H9 (cell line): Measurements from ENCODE around the gene MATN1. TPM values are rescaled to one million over a fixed set of nuclear protein-coding genes. Genes with fewer than 3 reads are reported as not detected.

ENCODE experiments used
- DNase-seq: peaks from one replicate; pipeline ENCODE4 v3.0.0-alpha.2; 2017
- H2AFZ ChIP-seq: one replicate; pipeline ENCODE4 v1.6.1; 2013; ENCODE audit warnings: mild to moderate bottlenecking, low read length, control low read depth, moderate library complexity
- H2AK5ac ChIP-seq: 2 replicates; pipeline ENCODE4 v1.6.1; 2013; ENCODE audit warnings: low read length, control low read depth, mixed read lengths; ENCODE audit not compliant: insufficient read length
- H2BK120ac ChIP-seq: one replicate; pipeline ENCODE4 v1.6.1; 2013; ENCODE audit warnings: low read depth, mild to moderate bottlenecking, low read length, control low read depth, inconsistent platforms; ENCODE audit not compliant: poor library complexity, severe bottlenecking
- H2BK12ac ChIP-seq: 2 replicates; pipeline ENCODE4 v1.6.1; 2013; ENCODE audit warnings: low read length, control low read depth, mixed read lengths, low read depth; ENCODE audit not compliant: insufficient read length
- H2BK15ac ChIP-seq: 2 replicates; pipeline ENCODE4 v1.6.1; 2013; ENCODE audit warnings: low read depth, low read length, control low read depth
- H2BK20ac ChIP-seq: one replicate; pipeline ENCODE4 v1.6.1; 2013; ENCODE audit warnings: low read depth, mild to moderate bottlenecking, low read length, control low read depth, inconsistent platforms; ENCODE audit not compliant: poor library complexity, severe bottlenecking
- H2BK5ac ChIP-seq: 2 replicates; pipeline ENCODE4 v1.6.1; 2013; ENCODE audit warnings: low read length, control low read depth, mixed read lengths; ENCODE audit not compliant: insufficient read length
- H3K14ac ChIP-seq: 2 replicates; pipeline ENCODE4 v1.6.1; 2013; ENCODE audit warnings: low read length, control low read depth; ENCODE audit not compliant: insufficient read depth
- H3K18ac ChIP-seq: 2 replicates; pipeline ENCODE4 v1.6.1; 2013; ENCODE audit warnings: low read depth, mild to moderate bottlenecking, mixed read lengths, low read length, control low read depth; ENCODE audit not compliant: insufficient read length
- H3K23ac ChIP-seq: 2 replicates; pipeline ENCODE4 v1.6.1; 2013; ENCODE audit warnings: low read length, control low read depth, mixed read lengths, low read depth; ENCODE audit not compliant: insufficient read length
- H3K23me2 ChIP-seq: 2 replicates; pipeline ENCODE4 v1.6.1; 2013; ENCODE audit warnings: low read depth, mild to moderate bottlenecking, mixed read lengths, low read length, control low read depth; ENCODE audit not compliant: insufficient read length, poor library complexity, severe bottlenecking
- H3K27ac ChIP-seq: 2 replicates; pipeline ENCODE4 v1.5.1; 2013; ENCODE audit warnings: low read length, control low read depth, mixed read lengths, low read depth; ENCODE audit not compliant: insufficient read length
- H3K27me3 ChIP-seq: 2 replicates; pipeline ENCODE4 v1.6.1; 2013; ENCODE audit warnings: low read length, control low read depth, inconsistent platforms; ENCODE audit not compliant: insufficient read depth
- H3K4ac ChIP-seq: 2 replicates; pipeline ENCODE4 v1.6.1; 2013; ENCODE audit warnings: low read depth, mild to moderate bottlenecking, control low read depth, inconsistent platforms, low read length, moderate library complexity
- H3K4me1 ChIP-seq: 2 replicates; pipeline ENCODE4 v1.6.1; 2013; ENCODE audit warnings: low read length, control low read depth, inconsistent platforms; ENCODE audit not compliant: insufficient read depth
- H3K4me2 ChIP-seq: 2 replicates; pipeline ENCODE4 v1.6.1; 2013; ENCODE audit warnings: low read length, control low read depth, mixed read lengths; ENCODE audit not compliant: insufficient read length, insufficient read depth
- H3K56ac ChIP-seq: 2 replicates; pipeline ENCODE4 v1.6.1; 2013; ENCODE audit warnings: low read depth, mild to moderate bottlenecking, mixed read lengths, low read length, control low read depth; ENCODE audit not compliant: insufficient read length
- H3K79me1 ChIP-seq: 2 replicates; pipeline ENCODE4 v1.6.1; 2013; ENCODE audit warnings: low read depth, mild to moderate bottlenecking, moderate library complexity, low read length, control low read depth, inconsistent platforms; ENCODE audit not compliant: insufficient read depth, poor library complexity, severe bottlenecking
- H3K79me2 ChIP-seq: 2 replicates; pipeline ENCODE4 v1.6.1; 2013; ENCODE audit warnings: low read length, control low read depth, inconsistent platforms; ENCODE audit not compliant: insufficient read depth
- H3K9ac ChIP-seq: 2 replicates; pipeline ENCODE4 v1.6.1; 2013; ENCODE audit warnings: low read length, control low read depth, mixed read lengths; ENCODE audit not compliant: insufficient read length; ENCODE audit errors: extremely low read depth
- H3K9me3 ChIP-seq: one replicate; pipeline ENCODE4 v1.6.1; 2013; ENCODE audit warnings: low read depth, low read length, inconsistent platforms; ENCODE audit not compliant: control insufficient read depth
- H3T11ph ChIP-seq: one replicate; pipeline ENCODE4 v1.6.1; 2013; ENCODE audit warnings: mild to moderate bottlenecking, low read length, control low read depth, inconsistent platforms
- H4K20me1 ChIP-seq: one replicate; pipeline ENCODE4 v1.6.1; 2013; ENCODE audit not compliant: control insufficient read depth, insufficient read length, insufficient read depth
- H4K5ac ChIP-seq: 2 replicates; pipeline ENCODE4 v1.6.1; 2013; ENCODE audit warnings: low read depth, mild to moderate bottlenecking, mixed read lengths, low read length, control low read depth; ENCODE audit not compliant: insufficient read length
- H4K8ac ChIP-seq: replicated peaks from 2 replicates; pipeline ENCODE4 v1.6.1; 2013; ENCODE audit warnings: low read length, control low read depth, mixed read lengths, low read depth; ENCODE audit not compliant: insufficient read length
- H4K91ac ChIP-seq: 2 replicates; pipeline ENCODE4 v1.6.1; 2013; ENCODE audit warnings: low read depth, mild to moderate bottlenecking, moderate library complexity, mixed read lengths, low read length, control low read depth; ENCODE audit not compliant: insufficient read length
- H3K27ac Mint-ChIP-seq, 3 experiments: 2 replicates in 2 of 3; 3 replicates in 1 of 3; pipeline ENCODE4 v1.8.0; 2020 to 2021; ENCODE audit warnings: mixed read lengths in 3 of 3, mild to moderate bottlenecking in 1 of 3, moderate library complexity in 1 of 3
- H3K27me3 Mint-ChIP-seq: 2 replicates; pipeline ENCODE4 v1.8.0; 2021; ENCODE audit warnings: low read depth, mild to moderate bottlenecking, moderate library complexity, mixed read lengths
- H3K36me3 Mint-ChIP-seq, 3 experiments: 2 replicates in 2 of 3; 3 replicates in 1 of 3; pipeline ENCODE4 v1.8.0; 2020 to 2021; ENCODE audit warnings: low read depth in 3 of 3, mixed read lengths in 3 of 3; ENCODE audit not compliant: insufficient read depth in 1 of 3
- H3K4me1 Mint-ChIP-seq, 2 experiments: 2 replicates each; pipeline ENCODE4 v1.8.0; 2020; ENCODE audit warnings: mixed read lengths in 2 of 2
- H3K4me3 Mint-ChIP-seq, 2 experiments: 2 replicates in 1 of 2; 3 replicates in 1 of 2; pipeline ENCODE4 v1.8.0; 2020 to 2021; ENCODE audit warnings: mild to moderate bottlenecking in 2 of 2, mixed read lengths in 2 of 2, moderate library complexity in 1 of 2
- H3K9me3 Mint-ChIP-seq, 2 experiments: 2 replicates in 1 of 2; 3 replicates in 1 of 2; pipeline ENCODE4 v1.8.0; 2020; ENCODE audit warnings: mild to moderate bottlenecking in 2 of 2, mixed read lengths in 2 of 2, moderate library complexity in 1 of 2
- CTCF ChIP-seq: fragments of 200-600 bp; sonication (generic); conservative IDR thresholded peaks from 3 replicates; pipeline ENCODE4 v1.8.0; 2021; ENCODE audit warnings: antibody characterized with exemption, mild to moderate bottlenecking
- WGBS: extraction: QIAGEN DNeasy Blood & Tissue Kit; methylation state at CpG from one replicate; pipeline ENCODE4 v1.1.7; 2013; ENCODE audit warnings: missing lambda C conversion rate, low lambda C conversion rate, mixed read lengths; ENCODE audit not compliant: insufficient read length; ENCODE audit errors: extremely low coverage; 5-methylcytosine and 5-hydroxymethylcytosine counted together
- total RNA-seq: library from RNA; stranded (reverse); gene quantifications from 2 replicates; pipeline ENCODE4 v1.2.1, GENCODE V29; 2021

The MATN1 gene
- total RNA-seq, 1 experiment from 2014 or later, result not detected

DNA sequence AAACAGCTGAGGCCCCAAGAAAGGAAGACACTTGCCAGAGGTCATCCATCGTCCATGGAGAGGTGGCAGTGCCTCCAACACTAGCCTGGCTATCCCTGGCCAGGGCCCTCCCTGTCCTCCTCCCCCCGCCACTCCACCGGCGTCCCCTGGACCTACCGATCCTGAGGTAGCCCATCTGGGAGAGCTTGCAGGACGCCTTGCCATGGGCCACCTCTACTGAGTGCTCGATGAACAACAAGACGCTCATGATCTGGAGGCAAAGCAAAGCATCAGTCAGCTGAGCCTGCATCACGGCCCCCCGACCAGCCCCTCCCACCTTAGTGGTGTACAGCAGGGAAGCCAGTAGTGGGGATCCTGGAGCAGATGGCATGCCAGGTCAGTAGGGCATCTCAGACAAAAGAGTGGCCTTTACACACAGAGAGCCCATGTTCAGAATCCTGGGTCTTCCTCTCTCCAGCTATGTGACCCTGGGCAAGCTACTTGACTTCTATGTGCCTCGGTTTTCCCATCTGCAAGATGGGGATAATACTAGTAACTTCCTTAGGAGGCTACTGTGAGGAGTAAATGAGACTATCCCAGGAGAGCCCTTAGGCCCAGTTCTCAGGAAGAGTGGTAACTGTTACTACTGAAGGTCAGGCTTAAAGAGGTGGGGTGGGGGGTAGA is 19.0 kb upstream of the MATN1 start:
- no peak for TF ChIP-seq CTCF

More for the DNA sequence above, 19.0 kb upstream of the MATN1 start:
- Mint-ChIP-seq H3K4me1 (peaks cover 33 to 37% of the 10 kb centered on the region in 2 experiments), H3K4me3 (no peak overlapping the region), H3K27me3 (peaks cover 6% of the 10 kb centered on the region; the same call in 1 of the 2 replicates), H3K9me3 (no peaks in the 10 kb centered on the region), H3K36me3 (no peaks in the 10 kb centered on the region; a peak in 1 of 7 replicates), H3K27ac (no peak overlapping the region)
- Histone ChIP-seq H4K5ac (no peak overlapping the region), H3K4me2 (no peak overlapping the region), H2BK12ac (no peak overlapping the region), H3T11ph (no peak overlapping the region), H4K20me1 (no peaks in the 10 kb centered on the region), H2BK20ac (no peak overlapping the region), H2BK15ac (no peak overlapping the region), H2AK5ac (no peak overlapping the region), H3K14ac (no peak overlapping the region; the same call in 1 of the 2 replicates), H3K23me2 (no peaks in the 10 kb centered on the region), H3K23ac (no peak overlapping the region), H3K18ac (no peak overlapping the region), H2BK120ac (no peak overlapping the region), H3K56ac (no peak overlapping the region), H2AFZ (no peak overlapping the region), H3K4me1 (peaks cover 3% of the 10 kb centered on the region; the same call in 1 of the 2 replicates), H4K91ac (no peak overlapping the region), H3K79me1 (no peaks in the 10 kb centered on the region), H3K79me2 (no peaks in the 10 kb centered on the region), H3K9me3 (no peaks in the 10 kb centered on the region), H3K27ac (no peak overlapping the region), H3K9ac (no peak overlapping the region), H2BK5ac (no peak overlapping the region), H3K27me3 (no peaks in the 10 kb centered on the region), H3K4ac (no peak overlapping the region), H4K8ac (no peak overlapping the region)
- DNase-seq, result no peak
- no CpG with 5 or more reads among the region's 11 CpGs for WGBS
